Mucosa of rectum (tissue), 2 donors: ENCODE measurements around the gene SLC5A7.

ENCODE experiments used
- H3K27ac ChIP-seq, 2 donors: one replicate each; pipeline ENCODE4 v1.7.0; 2013; ENCODE audit warnings: inconsistent platforms in 2 of 2, low read depth in 2 of 2, low read length in 2 of 2
- H3K27me3 ChIP-seq, 2 donors: one replicate each; pipeline ENCODE4 v1.7.0; 2013; ENCODE audit warnings: low read length in 2 of 2; ENCODE audit not compliant: control insufficient read depth in 2 of 2, insufficient read depth in 2 of 2
- H3K36me3 ChIP-seq, 2 donors: one replicate each; pipeline ENCODE4 v1.7.0; 2013; ENCODE audit warnings: low read length in 2 of 2; ENCODE audit not compliant: control insufficient read depth in 2 of 2, insufficient read depth in 2 of 2
- H3K4me1 ChIP-seq, 2 donors: one replicate each; pipeline ENCODE4 v1.7.0; 2013; ENCODE audit warnings: low read length in 2 of 2, mild to moderate bottlenecking in 1 of 2; ENCODE audit not compliant: control insufficient read depth in 2 of 2, insufficient read depth in 2 of 2
- H3K4me3 ChIP-seq, 2 donors: one replicate each; pipeline ENCODE4 v1.7.0; 2013; ENCODE audit warnings: low read length in 2 of 2
- H3K9ac ChIP-seq, 2 donors: one replicate each; pipeline ENCODE4 v1.7.0; 2013; ENCODE audit warnings: low read length in 2 of 2, low read depth in 1 of 2, mild to moderate bottlenecking in 1 of 2
- H3K9me3 ChIP-seq, 2 donors: one replicate each; pipeline ENCODE4 v1.7.0; 2013; ENCODE audit warnings: low read length in 2 of 2; ENCODE audit not compliant: control insufficient read depth in 2 of 2
- donor health status: healthy.
- donor health status: Normal muscosa, but diverticular disease.

SLC5A7 gene

DNA sequence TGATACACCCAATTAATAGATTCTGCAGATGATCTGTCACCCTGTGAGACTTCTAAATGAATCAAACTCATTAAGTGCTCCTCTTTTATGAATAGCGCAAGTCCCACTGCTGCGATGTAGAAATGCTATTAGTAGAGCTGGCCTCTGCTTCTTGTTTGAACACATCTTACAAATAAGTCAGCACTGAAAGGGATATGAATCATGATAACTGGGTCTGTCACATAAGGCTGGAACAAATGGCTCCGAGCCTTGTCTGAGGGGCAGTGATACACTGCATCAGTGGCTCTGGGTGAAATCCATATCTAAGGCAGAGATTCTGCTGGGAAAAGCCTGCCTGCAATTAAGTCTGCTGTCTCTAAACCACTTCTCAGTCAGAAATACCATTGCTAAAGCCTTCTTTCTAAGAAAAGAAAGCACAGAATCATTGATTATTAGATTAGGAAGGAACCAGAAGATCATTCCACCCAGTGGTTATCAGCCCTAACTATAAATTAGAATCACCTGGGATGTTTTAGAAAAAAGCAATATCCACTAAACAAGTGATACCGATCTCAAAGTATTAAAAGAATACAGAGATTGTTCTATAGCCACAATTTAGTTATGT, 75.2 kb downstream of the SLC5A7 start:
- Histone ChIP-seq H3K27ac (no peak overlapping the region), H3K4me1 (no peaks in the 10 kb centered on the region), H3K36me3 (no peaks in the 10 kb centered on the region), H3K4me3 (no peak overlapping the region), H3K9me3 (no peaks in the 10 kb centered on the region), H3K27me3 (no peaks in the 10 kb centered on the region), H3K9ac (no peak overlapping the region)
